Naive thymus-derived CD4-positive, alpha-beta T cell (primary cell): Measurements from ENCODE around the gene NGF. TPM values are rescaled to one million over a fixed set of nuclear protein-coding genes. Genes with fewer than 3 reads are reported as not detected.

Experiments
- ATAC-seq: fragments of 150-1000 bp; cut with Tn5 transposase; 2 replicates; pipeline ENCODE4 v1.10.0; 2021; ENCODE audit warnings: mild to moderate bottlenecking, moderate library complexity
- CTCF ChIA-PET: fragments of 350-600 bp; sonication (Branson Sonifier 250); formaldehyde crosslinking; loops from one replicate; lab custom pipeline; 2021; ENCODE audit warnings: antibody characterized with exemption; lab: Charles Lee
- POLR2A ChIA-PET: fragments of 350-600 bp; sonication (Branson Sonifier 250); formaldehyde crosslinking; loops from one replicate; lab custom pipeline; 2021; ENCODE audit warnings: antibody characterized with exemption, inconsistent platforms; lab: Charles Lee
- DNase-seq, 9 donors: peaks; one replicate each; pipeline versions ENCODE4 v3.0.0 to v3.0.0-alpha.2; 2020 to 2022; ENCODE audit warnings: mixed read lengths in 1 of 9
- H3K27ac ChIP-seq: one replicate; pipeline ENCODE4 v1.7.0; 2013; ENCODE audit warnings: mild to moderate bottlenecking, low read depth, low read length, moderate library complexity
- H3K27me3 ChIP-seq, 2 donors: one replicate each; pipeline ENCODE4 v1.7.0; 2013; ENCODE audit warnings: low read length in 2 of 2, mild to moderate bottlenecking in 2 of 2, moderate library complexity in 2 of 2; ENCODE audit not compliant: control insufficient read depth in 2 of 2, insufficient read depth in 2 of 2
- H3K36me3 ChIP-seq, 3 experiments: 1 replicate in 2 of 3; 2 replicates in 1 of 3; pipeline ENCODE4 v1.7.0; 2013; ENCODE audit warnings: low read length in 3 of 3, mild to moderate bottlenecking in 3 of 3, moderate library complexity in 1 of 3; ENCODE audit not compliant: insufficient read depth in 3 of 3, control insufficient read depth in 2 of 3
- H3K4me1 ChIP-seq, 2 donors: one replicate each; pipeline ENCODE4 v1.7.0; 2013; ENCODE audit warnings: low read length in 2 of 2, mild to moderate bottlenecking in 2 of 2, moderate library complexity in 1 of 2; ENCODE audit not compliant: control insufficient read depth in 2 of 2, insufficient read depth in 2 of 2
- H3K4me3 ChIP-seq: 2 replicates; pipeline ENCODE4 v1.7.0; 2013; ENCODE audit warnings: mild to moderate bottlenecking, low read length
- H3K9me3 ChIP-seq, 3 experiments: 1 replicate in 2 of 3; 2 replicates in 1 of 3; pipeline ENCODE4 v1.7.0; 2013; ENCODE audit warnings: low read length in 3 of 3; ENCODE audit not compliant: control insufficient read depth in 2 of 3
- H3K27ac Mint-ChIP-seq, 9 donors: one replicate each; pipeline ENCODE4 v1.8.0; 2020 to 2022; ENCODE audit warnings: mixed read lengths in 9 of 9, mild to moderate bottlenecking in 8 of 9, moderate library complexity in 5 of 9, inconsistent platforms in 2 of 9
- H3K27me3 Mint-ChIP-seq, 5 donors: one replicate each; pipeline ENCODE4 v1.8.0; 2021 to 2022; ENCODE audit warnings: mixed read lengths in 5 of 5, mild to moderate bottlenecking in 1 of 5
- H3K36me3 Mint-ChIP-seq, 5 donors: one replicate each; pipeline ENCODE4 v1.8.0; 2020 to 2022; ENCODE audit warnings: mixed read lengths in 5 of 5, mild to moderate bottlenecking in 3 of 5, inconsistent platforms in 1 of 5
- H3K4me1 Mint-ChIP-seq, 7 donors: one replicate each; pipeline ENCODE4 v1.8.0; 2020 to 2022; ENCODE audit warnings: mixed read lengths in 7 of 7, mild to moderate bottlenecking in 3 of 7, inconsistent platforms in 1 of 7
- H3K4me3 Mint-ChIP-seq, 10 donors: one replicate each; pipeline ENCODE4 v1.8.0; 2020 to 2022; ENCODE audit warnings: mild to moderate bottlenecking in 10 of 10, mixed read lengths in 10 of 10, moderate library complexity in 6 of 10, inconsistent platforms in 2 of 10
- H3K9me3 Mint-ChIP-seq, 11 donors: one replicate each; pipeline ENCODE4 v1.8.0; 2020 to 2022; ENCODE audit warnings: mixed read lengths in 11 of 11, mild to moderate bottlenecking in 4 of 11, inconsistent platforms in 1 of 11, moderate library complexity in 1 of 11
- intact Hi-C, 2 donors: fragments of 100-400 bp; cut with micrococcal nuclease; formaldehyde crosslinking; loops; one replicate each; pipeline ENCODE4 v1.15.1; 2023
- polyA plus RNA-seq, 2 donors: library from polyadenylated mRNA; unstranded; fragments of 300-500 nt; fragmentation: Illumina TruSeq; gene quantifications; one replicate each; pipeline ENCODE4 v1.2.3, GENCODE V29; 2021
- total RNA-seq, 6 experiments: library from RNA in 5 of 6; stranded (reverse) in 5 of 6; gene quantifications; 1 replicate in 5 of 6; 2 replicates in 1 of 6; pipeline ENCODE4 v1.2.3 and lab custom pipeline; 2021 to 2026

The NGF gene
- total and polyA plus RNA-seq, 7 experiments from 2014 or later, result not detected

DNA sequence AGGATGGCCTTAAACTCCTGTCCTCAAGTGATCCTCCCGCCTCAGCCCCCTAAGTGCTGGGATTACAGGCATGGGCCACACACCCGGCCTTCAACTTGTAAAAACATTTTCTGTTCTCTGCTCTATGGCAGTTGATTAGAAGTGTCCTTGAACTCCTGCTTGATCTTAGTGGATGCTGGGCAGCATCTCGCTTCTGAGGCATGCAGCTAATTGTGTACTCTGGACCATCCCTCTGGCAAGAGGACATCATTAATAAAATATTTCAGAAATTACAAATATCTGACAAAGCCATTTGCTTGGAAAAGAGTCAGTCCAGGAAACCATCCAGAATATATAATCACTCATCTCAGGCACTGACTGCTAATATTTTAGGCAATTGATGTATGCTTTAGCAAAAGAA is 8.1 kb downstream of the NGF start:
- Histone ChIP-seq H3K9me3 (no peaks in the 10 kb centered on the region), H3K27me3 (no peaks in the 10 kb centered on the region), H3K4me1 (no peaks in the 10 kb centered on the region), H3K27ac (no peak overlapping the region), H3K36me3 (no peaks in the 10 kb centered on the region), H3K4me3 (no peak overlapping the region)
- ChIA-PET CTCF (no interaction called here), POLR2A (no interaction called here)
- ATAC-seq (no peak), DNase-seq (no peak)
- intact Hi-C loops, result no loop called here
- no peaks in the 10 kb centered on the region for H3K36me3 Mint-ChIP-seq
- H3K4me3 Mint-ChIP-seq, result no peak overlapping the region
- no peaks in the 10 kb centered on the region for H3K4me1 Mint-ChIP-seq
- no peak overlapping the region for H3K27ac Mint-ChIP-seq
- H3K27me3 Mint-ChIP-seq, result peaks cover 4 to 23% (median 10%) of the 10 kb centered on the region in 5 donors
- H3K9me3 Mint-ChIP-seq, result peaks cover 0 to 4% (median 0%) of the 10 kb centered on the region in 11 donors

DNA sequence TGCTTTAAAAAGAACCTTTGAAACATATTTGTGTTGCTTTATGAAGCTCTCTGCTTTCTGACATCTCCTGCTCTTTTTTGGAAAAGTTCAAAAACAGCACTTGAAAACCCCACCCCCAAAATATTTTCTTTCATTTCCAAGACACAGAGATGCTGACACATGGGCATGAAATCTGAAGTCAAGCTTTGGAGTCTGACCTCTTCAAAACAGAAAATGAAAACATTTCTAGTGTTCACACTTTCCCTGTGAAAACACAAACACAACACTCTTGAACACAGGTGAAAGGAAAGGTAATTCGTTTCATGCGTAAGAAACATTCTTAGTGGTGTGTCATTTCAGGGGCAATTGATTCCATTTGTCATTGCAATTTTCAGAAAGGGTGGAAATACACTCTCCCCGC is 10.8 kb downstream of the NGF start:
- H3K27ac Mint-ChIP-seq, result no peak overlapping the region
- ChIA-PET CTCF (no interaction called here), POLR2A (no interaction called here)
- DNase-seq, result no peak
- no peaks in the 10 kb centered on the region for H3K4me1 ChIP-seq
- H3K4me3 Mint-ChIP-seq, result no peak overlapping the region
- peaks cover 0 to 3% (median 0%) of the 10 kb centered on the region in 5 donors for H3K36me3 Mint-ChIP-seq
- no peak for ATAC-seq
- H3K9me3 ChIP-seq, result no peaks in the 10 kb centered on the region
- H3K27ac ChIP-seq, result no peak overlapping the region
- no peaks in the 10 kb centered on the region for H3K36me3 ChIP-seq
- H3K4me1 Mint-ChIP-seq, result no peaks in the 10 kb centered on the region
- no peak overlapping the region for H3K4me3 ChIP-seq
- intact Hi-C loops, result no loop called here
- no peaks in the 10 kb centered on the region for H3K27me3 ChIP-seq
- peaks cover 0 to 4% (median 0%) of the 10 kb centered on the region in 11 donors for H3K9me3 Mint-ChIP-seq
- peaks cover 0 to 27% (median 14%) of the 10 kb centered on the region in 5 donors for H3K27me3 Mint-ChIP-seq

DNA sequence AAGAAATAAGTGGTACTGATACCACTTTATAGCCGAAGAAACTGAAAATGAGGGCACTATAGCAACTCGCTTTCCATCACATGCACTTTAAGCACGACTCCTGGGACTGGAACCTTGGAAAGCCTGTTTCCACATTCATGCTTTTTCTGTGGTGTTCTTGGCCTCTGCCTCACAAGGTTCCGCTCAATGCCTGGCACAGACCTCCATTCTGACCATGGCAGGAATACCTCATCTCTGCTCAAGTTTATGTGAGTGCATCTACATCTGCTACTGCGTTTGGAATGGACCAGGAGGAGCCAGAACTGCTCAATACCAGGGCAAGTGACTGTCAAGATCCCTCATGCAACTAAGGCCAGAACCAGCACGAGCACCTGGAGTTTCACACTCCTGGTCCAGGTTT is 11.6 kb downstream of the NGF start:
- Histone ChIP-seq H3K36me3 (no peaks in the 10 kb centered on the region), H3K4me3 (no peak overlapping the region), H3K9me3 (no peaks in the 10 kb centered on the region), H3K4me1 (no peaks in the 10 kb centered on the region), H3K27me3 (no peaks in the 10 kb centered on the region), H3K27ac (no peak overlapping the region)
- Mint-ChIP-seq H3K27me3 (peaks cover 0 to 27% (median 14%) of the 10 kb centered on the region in 5 donors), H3K4me3 (no peak overlapping the region), H3K36me3 (peaks cover 0 to 3% (median 0%) of the 10 kb centered on the region in 5 donors), H3K4me1 (no peaks in the 10 kb centered on the region), H3K27ac (no peak overlapping the region), H3K9me3 (peaks cover 0 to 4% (median 0%) of the 10 kb centered on the region in 11 donors)
- ATAC-seq (no peak), DNase-seq (no peak)
- CTCF ChIA-PET, result no interaction called here
- POLR2A ChIA-PET, result no interaction called here
- intact Hi-C loops, result no loop called here

DNA sequence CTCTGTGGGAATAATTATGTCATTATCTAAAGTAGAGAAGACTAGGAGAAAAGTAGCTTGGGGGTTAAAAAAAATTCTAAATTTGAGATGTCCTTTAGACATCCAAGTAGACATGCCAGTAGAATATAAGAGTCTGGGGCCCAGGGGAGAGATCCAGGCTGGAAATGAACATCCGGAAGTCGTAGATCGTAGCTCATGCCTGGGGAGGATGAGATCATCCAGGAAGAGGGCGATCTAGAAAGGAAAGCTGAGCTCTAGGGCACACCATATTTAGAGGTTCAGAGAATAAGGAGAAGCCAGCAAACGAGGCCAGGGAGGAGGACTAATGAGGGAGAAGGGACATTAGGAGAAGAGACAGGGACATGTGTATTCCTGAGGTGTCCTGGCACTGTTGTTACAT is 12.2 kb downstream of the NGF start:
- H3K27ac ChIP-seq, result no peak overlapping the region
- CTCF ChIA-PET, result no interaction called here
- POLR2A ChIA-PET, result no interaction called here

DNA sequence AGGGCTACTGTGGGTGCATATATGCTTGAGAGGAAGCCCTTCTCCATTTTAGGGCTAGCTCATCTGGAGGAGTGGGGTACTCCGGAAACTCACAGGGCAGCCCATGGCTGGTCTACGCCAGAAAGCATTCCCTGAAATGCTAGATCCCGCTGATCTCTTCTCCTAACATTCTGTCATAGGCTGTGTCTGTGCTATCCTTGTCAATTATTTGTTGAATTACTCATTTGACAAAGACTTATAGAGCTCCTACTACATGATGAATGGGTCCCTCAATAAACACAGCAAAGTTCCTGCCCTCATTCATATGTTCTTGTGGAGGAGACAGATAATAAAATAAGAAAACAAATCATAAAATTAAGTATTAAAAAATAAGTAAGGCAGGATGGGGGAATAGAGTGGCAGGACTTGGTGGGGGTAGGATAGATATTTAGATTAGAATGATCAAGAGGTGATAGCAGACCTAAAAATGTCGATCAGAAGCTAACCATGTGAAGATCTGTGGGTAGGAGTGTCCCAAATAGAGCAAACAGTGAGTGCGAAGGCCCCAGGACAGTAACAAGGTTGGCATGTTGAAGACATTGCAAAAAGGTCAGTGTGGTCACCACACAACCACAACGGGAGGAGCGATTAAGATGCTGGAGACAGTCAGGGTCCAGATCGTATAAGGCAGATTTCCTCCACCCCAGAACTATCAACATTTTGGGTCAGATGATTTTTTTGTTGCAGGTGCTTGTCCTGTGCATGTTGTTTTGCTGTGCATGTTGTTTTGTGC is 13.2 kb downstream of the NGF start:
- CTCF ChIA-PET, result no interaction called here
- no peaks in the 10 kb centered on the region for H3K27me3 ChIP-seq
- H3K36me3 Mint-ChIP-seq, result peaks cover 0 to 3% (median 0%) of the 10 kb centered on the region in 5 donors
- H3K4me1 ChIP-seq, result no peaks in the 10 kb centered on the region
- H3K36me3 ChIP-seq, result no peaks in the 10 kb centered on the region
- intact Hi-C loops, result no loop called here
- H3K4me3 ChIP-seq, result no peak overlapping the region
- H3K4me3 Mint-ChIP-seq, result no peak overlapping the region
- H3K27ac ChIP-seq, result no peak overlapping the region
- H3K4me1 Mint-ChIP-seq, result no peaks in the 10 kb centered on the region
- H3K9me3 ChIP-seq, result no peaks in the 10 kb centered on the region
- H3K27me3 Mint-ChIP-seq, result peaks cover 0 to 27% (median 14%) of the 10 kb centered on the region in 5 donors
- peaks cover 0 to 4% (median 0%) of the 10 kb centered on the region in 11 donors for H3K9me3 Mint-ChIP-seq
- ATAC-seq (no peak), DNase-seq (no peak)
- no peak overlapping the region for H3K27ac Mint-ChIP-seq
- POLR2A ChIA-PET, result no interaction called here

More for the DNA sequence above, 12.2 kb downstream of the NGF start:
- Mint-ChIP-seq H3K27me3 (peaks cover 0 to 27% (median 14%) of the 10 kb centered on the region in 5 donors), H3K36me3 (peaks cover 0 to 3% (median 0%) of the 10 kb centered on the region in 5 donors), H3K27ac (no peak overlapping the region), H3K4me1 (no peaks in the 10 kb centered on the region), H3K9me3 (peaks cover 0 to 4% (median 0%) of the 10 kb centered on the region in 11 donors), H3K4me3 (no peak overlapping the region)
- intact Hi-C loops, result no loop called here
- ATAC-seq (no peak), DNase-seq (no peak)
- Histone ChIP-seq H3K9me3 (no peaks in the 10 kb centered on the region), H3K27me3 (no peaks in the 10 kb centered on the region), H3K4me3 (no peak overlapping the region), H3K36me3 (no peaks in the 10 kb centered on the region), H3K4me1 (no peaks in the 10 kb centered on the region)

DNA sequence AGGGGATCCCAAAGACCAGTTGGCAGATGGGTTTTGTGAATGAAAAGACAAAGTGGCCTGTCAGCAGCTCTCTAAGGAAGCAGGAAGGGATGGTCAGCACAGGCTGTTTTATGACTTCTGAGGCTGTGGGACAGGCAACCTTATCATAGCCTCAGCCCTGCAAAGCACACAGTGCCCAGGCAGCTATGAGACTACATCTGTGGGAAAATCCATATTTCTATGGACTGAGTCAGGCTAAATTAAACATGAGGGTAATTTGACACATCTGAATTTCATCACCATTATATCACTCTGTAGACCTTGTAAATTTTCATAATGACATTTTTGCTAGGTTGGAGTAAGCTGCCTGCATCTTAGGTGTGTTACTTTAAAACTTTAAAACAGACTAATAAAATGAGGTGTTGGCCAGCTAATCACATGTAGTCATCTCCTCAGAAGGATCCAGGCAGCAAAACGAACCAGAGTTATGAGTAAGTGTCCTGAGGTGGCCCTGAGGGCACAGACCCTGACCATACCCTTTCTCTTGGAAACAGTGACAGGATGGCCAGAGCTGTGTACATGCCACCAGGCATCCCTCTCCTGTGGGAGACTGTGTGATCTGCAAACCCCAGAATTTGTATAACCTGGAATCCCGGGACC is 14.6 kb downstream of the NGF start:
- H3K4me1 Mint-ChIP-seq, result no peaks in the 10 kb centered on the region
- peaks cover 0 to 3% (median 0%) of the 10 kb centered on the region in 5 donors for H3K36me3 Mint-ChIP-seq
- no peak for DNase-seq
- intact Hi-C loops, result no loop called here
- H3K9me3 Mint-ChIP-seq, result peaks cover 0 to 2% (median 0%) of the 10 kb centered on the region in 11 donors
- no peak overlapping the region for H3K4me3 ChIP-seq
- no peak for ATAC-seq
- no peaks in the 10 kb centered on the region for H3K9me3 ChIP-seq
- no peaks in the 10 kb centered on the region for H3K27me3 ChIP-seq
- POLR2A ChIA-PET, result no interaction called here
- H3K36me3 ChIP-seq, result no peaks in the 10 kb centered on the region
- no peaks in the 10 kb centered on the region for H3K4me1 ChIP-seq
- no peak overlapping the region for H3K27ac Mint-ChIP-seq
- CTCF ChIA-PET, result no interaction called here
- no peak overlapping the region for H3K27ac ChIP-seq
- no peak overlapping the region for H3K4me3 Mint-ChIP-seq
- H3K27me3 Mint-ChIP-seq, result peaks cover 0 to 31% (median 18%) of the 10 kb centered on the region in 5 donors
